Measurements from ENCODE around the gene PRRX2. TPM values are rescaled to one million over a fixed set of nuclear protein-coding genes. Genes with fewer than 3 reads are reported as not detected.

Gene PRRX2
- total and polyA plus RNA-seq, 9 donors: 0.20 to 4.0 (median 0.77) TPM

DNA sequence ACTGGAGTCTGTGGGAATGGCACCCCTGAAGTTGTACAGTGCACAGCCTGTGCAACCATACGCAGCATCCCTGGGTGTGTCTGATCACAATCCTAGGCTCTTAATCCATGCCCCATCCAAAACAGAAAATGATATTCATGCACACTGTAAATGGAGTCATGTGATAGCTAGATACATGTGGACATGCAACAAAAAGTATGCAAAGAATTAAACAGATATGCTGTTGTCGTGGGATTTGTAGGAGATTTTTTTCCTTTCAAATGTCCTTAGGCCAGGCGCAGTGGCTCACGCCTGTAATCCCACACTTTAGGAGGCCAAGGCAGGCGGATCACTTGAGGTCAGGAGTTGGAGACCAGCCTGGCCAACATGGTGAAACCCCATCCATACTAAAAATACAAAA, 36.1 kb downstream of the PRRX2 start:
- Histone ChIP-seq H3K27me3 (no peaks in the 10 kb centered on the region), H3K9me3 (no peaks in the 10 kb centered on the region), H3K36me3 (no peaks in the 10 kb centered on the region), H3K4me1 (ENCODE audit: insufficient read depth) (peaks cover 4% of the 10 kb centered on the region), H3K4me3 (no peak overlapping the region), H3K27ac (no peak overlapping the region)
- DNase-seq: no peak
- TF ChIP-seq POLR2A (IDR thresholded peaks at IDR 0.05): no peak
- TF ChIP-seq, protein P1, sequence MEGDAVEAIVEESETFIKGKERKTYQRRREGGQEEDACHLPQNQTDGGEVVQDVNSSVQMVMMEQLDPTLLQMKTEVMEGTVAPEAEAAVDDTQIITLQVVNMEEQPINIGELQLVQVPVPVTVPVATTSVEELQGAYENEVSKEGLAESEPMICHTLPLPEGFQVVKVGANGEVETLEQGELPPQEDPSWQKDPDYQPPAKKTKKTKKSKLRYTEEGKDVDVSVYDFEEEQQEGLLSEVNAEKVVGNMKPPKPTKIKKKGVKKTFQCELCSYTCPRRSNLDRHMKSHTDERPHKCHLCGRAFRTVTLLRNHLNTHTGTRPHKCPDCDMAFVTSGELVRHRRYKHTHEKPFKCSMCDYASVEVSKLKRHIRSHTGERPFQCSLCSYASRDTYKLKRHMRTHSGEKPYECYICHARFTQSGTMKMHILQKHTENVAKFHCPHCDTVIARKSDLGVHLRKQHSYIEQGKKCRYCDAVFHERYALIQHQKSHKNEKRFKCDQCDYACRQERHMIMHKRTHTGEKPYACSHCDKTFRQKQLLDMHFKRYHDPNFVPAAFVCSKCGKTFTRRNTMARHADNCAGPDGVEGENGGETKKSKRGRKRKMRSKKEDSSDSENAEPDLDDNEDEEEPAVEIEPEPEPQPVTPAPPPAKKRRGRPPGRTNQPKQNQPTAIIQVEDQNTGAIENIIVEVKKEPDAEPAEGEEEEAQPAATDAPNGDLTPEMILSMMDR (IDR thresholded peaks at IDR 0.05): no peak
- TF ChIP-seq EP300 (IDR thresholded peaks at IDR 0.05): no peak
- intact Hi-C loops (cut with DNase I): no loop called here
- 80 to 84% (median 80%) methylated on average over 5 of the region's 5 CpGs for WGBS, 3 donors

DNA sequence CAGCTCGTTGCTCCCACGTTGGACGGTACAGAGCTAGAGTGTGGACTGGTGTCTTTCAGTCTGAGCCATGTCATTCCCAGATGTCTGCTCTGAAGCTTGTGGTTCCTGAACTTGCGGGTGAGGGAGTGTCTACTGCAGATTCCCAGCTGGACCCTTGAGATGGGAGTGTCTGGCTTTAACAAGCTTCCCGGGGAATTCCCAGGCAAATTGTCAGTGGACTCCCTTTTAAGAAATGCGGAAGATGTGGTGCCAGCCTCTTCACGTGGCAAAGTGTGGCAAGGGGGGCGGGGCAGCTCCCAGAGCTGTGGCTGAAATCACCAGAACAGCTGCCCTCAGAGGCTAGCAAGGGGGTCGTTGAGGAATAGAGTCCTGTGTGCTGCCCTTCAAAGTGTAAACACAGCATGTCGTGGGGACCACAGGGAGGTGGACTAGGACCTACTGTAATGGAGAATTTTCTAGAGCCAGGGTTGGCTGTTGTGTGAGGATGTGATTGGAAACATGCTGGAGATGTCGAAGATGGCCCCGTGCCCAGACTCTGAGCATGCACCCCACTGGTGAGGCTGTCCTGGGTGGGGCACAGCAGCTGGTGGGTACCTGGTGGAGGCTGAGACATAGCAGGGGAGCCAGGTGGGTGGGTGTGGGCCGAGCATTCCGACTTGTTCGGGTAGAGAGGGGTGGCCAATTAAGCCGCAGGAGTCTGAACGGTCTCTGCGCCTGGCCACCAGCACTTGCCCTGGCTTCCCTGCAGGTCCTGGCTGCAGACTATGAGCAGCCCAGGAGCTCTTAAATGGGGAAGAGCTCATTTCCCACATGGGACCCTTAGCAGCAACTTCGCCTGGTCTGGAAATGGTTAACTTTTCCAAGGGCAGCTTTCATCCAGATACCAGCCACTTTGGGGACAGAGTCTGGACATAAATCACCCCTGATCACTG, 37.4 kb downstream of the PRRX2 start:
- intact Hi-C loops (cut with DNase I): no loop called here
- H3K36me3 ChIP-seq: no peaks in the 10 kb centered on the region
- H3K27me3 ChIP-seq: no peaks in the 10 kb centered on the region
- DNase-seq: no peak
- no peak for TF ChIP-seq EP300 (IDR thresholded peaks at IDR 0.05)
- TF ChIP-seq, protein P1 (IDR thresholded peaks at IDR 0.05): no peak
- TF ChIP-seq POLR2A (IDR thresholded peaks at IDR 0.05): no peak
- no peaks in the 10 kb centered on the region for H3K9me3 ChIP-seq
- 31 to 37% (median 31%) methylated on average over 19 of the region's 19 CpGs for WGBS, 3 donors
- no peak overlapping the region for H3K27ac ChIP-seq
- H3K4me3 ChIP-seq: no peak overlapping the region
- H3K4me1 ChIP-seq (ENCODE audit: insufficient read depth): no peaks in the 10 kb centered on the region

GRCh38 chr9:129703667-129704355, 38.4 kb downstream of the PRRX2 start:
- no peak overlapping the region for H3K27ac ChIP-seq
- 21 to 36% (median 29%) methylated on average over 17 of the region's 17 CpGs for WGBS, 3 donors
- intact Hi-C loops (cut with DNase I): no loop called here
- TF ChIP-seq, protein P1 (IDR thresholded peaks at IDR 0.05): no peak
- no peak for TF ChIP-seq EP300 (IDR thresholded peaks at IDR 0.05)
- no peak for TF ChIP-seq POLR2A (IDR thresholded peaks at IDR 0.05)
- no peaks in the 10 kb centered on the region for H3K36me3 ChIP-seq
- peak; percentile 32 to 67 (median 46) for DNase-seq
- no peak overlapping the region for H3K4me3 ChIP-seq
- H3K4me1 ChIP-seq (ENCODE audit: insufficient read depth): no peaks in the 10 kb centered on the region
- H3K9me3 ChIP-seq: no peaks in the 10 kb centered on the region
- H3K27me3 ChIP-seq: no peaks in the 10 kb centered on the region

DNA sequence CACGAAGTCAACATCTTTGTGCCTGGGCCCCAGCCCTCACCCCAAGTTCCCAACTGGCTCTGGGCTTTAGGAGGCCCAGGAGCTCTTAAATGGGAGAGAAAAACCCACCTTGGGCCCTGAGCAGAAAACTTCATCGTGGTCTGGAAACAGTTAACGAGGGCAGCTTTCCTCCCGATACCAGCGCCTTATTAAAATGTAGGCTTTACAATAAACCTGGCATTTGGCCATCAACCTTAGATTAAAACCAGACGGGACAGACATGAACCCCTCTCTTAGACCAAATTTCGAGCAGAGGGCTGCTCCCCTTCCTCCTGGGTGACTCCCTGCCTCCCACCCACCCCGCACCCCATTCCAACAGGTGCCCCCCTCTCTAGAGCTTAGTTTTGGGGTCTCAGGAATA, 39.4 kb downstream of the PRRX2 start:
- WGBS, 3 donors: 59 to 63% (median 61%) methylated on average over 8 of the region's 8 CpGs
- H3K27me3 ChIP-seq: no peaks in the 10 kb centered on the region
- TF ChIP-seq EP300 (IDR thresholded peaks at IDR 0.05) (no peak), POLR2A (IDR thresholded peaks at IDR 0.05) (no peak)
- TF ChIP-seq, protein P1 (IDR thresholded peaks at IDR 0.05): no peak
- no peaks in the 10 kb centered on the region for H3K36me3 ChIP-seq
- H3K4me3 ChIP-seq: no peak overlapping the region
- no peak for DNase-seq
- intact Hi-C loops (cut with DNase I): no loop called here
- no peak overlapping the region for H3K27ac ChIP-seq
- no peaks in the 10 kb centered on the region for H3K4me1 ChIP-seq (ENCODE audit: insufficient read depth)
- H3K9me3 ChIP-seq: no peaks in the 10 kb centered on the region
